OCI-LY7 (cell line): ENCODE measurements around the gene CMSS1. TPM values are rescaled to one million over a fixed set of nuclear protein-coding genes. Genes with fewer than 3 reads are reported as not detected.

ENCODE experiments used
- BruUV-seq: library from RNA; stranded (reverse); fragments of 400-500 nt; replicated peaks from 2 replicates; lab custom pipeline; 2021; lab: Mats Ljungman, UMichigan
- CTCF ChIA-PET: fragments of 300-600 bp; sonication (Branson Sonifier 250); formaldehyde crosslinking; loops from one replicate; lab custom pipeline; 2022; ENCODE audit warnings: antibody characterized with exemption; ENCODE audit not compliant: unreplicated experiment; lab: Charles Lee
- POLR2A ChIA-PET: fragments of 300-600 bp; sonication (Branson Sonifier 250); formaldehyde crosslinking; loops from one replicate; lab custom pipeline; 2022; ENCODE audit warnings: antibody characterized with exemption; lab: Charles Lee
- DNase-seq: peaks from one replicate; pipeline ENCODE4 v3.0.0-alpha.2; 2015; ENCODE audit warnings: low spot score
- H2AFZ ChIP-seq: fragments of 200-600 bp; sonication (generic), shearing (Covaris generic); 2 replicates; pipeline ENCODE4 v1.6.1; 2014; ENCODE audit warnings: mild to moderate bottlenecking, antibody characterized with exemption, low read length, moderate library complexity
- H3K27ac ChIP-seq: fragments of 200-600 bp; sonication (generic); 2 replicates; pipeline ENCODE4 v1.5.1; 2014; ENCODE audit warnings: mixed run types, low read depth, mild to moderate bottlenecking, moderate library complexity, low read length, inconsistent platforms; ENCODE audit not compliant: poor library complexity, severe bottlenecking
- H3K36me3 ChIP-seq: fragments of 200-600 bp; sonication (generic); 2 replicates; pipeline ENCODE4 v1.6.1; 2014; ENCODE audit warnings: mild to moderate bottlenecking, antibody characterized with exemption, low read length, moderate library complexity, mixed read lengths; ENCODE audit not compliant: insufficient read depth
- H3K4me1 ChIP-seq: fragments of 200-600 bp; sonication (generic); 2 replicates; pipeline ENCODE4 v1.5.1; 2014; ENCODE audit warnings: mild to moderate bottlenecking, low read length; ENCODE audit not compliant: insufficient read depth, poor library complexity, severe bottlenecking
- H3K4me2 ChIP-seq: fragments of 200-600 bp; sonication (generic); 2 replicates; pipeline ENCODE4 v1.6.1; 2014; ENCODE audit warnings: mild to moderate bottlenecking, low read length
- H3K4me3 ChIP-seq: fragments of 200-600 bp; sonication (generic); 2 replicates; pipeline ENCODE4 v1.5.1; 2014; ENCODE audit warnings: mild to moderate bottlenecking, low read depth, low read length; ENCODE audit not compliant: poor library complexity, severe bottlenecking
- H3K79me2 ChIP-seq: fragments of 200-600 bp; sonication (generic); 2 replicates; pipeline ENCODE4 v1.6.1; 2016; ENCODE audit warnings: low read depth, mild to moderate bottlenecking, low read length, moderate library complexity, mixed read lengths; ENCODE audit not compliant: insufficient read depth
- H3K9me2 ChIP-seq: fragments of 200-600 bp; sonication (generic); 2 replicates; pipeline ENCODE4 v1.6.1; 2016; ENCODE audit warnings: mild to moderate bottlenecking, low read length, mixed read lengths; ENCODE audit not compliant: insufficient read depth
- H3K9me3 ChIP-seq: fragments of 200-600 bp; sonication (generic); 2 replicates; pipeline ENCODE4 v1.6.1; 2014; ENCODE audit warnings: mild to moderate bottlenecking, mixed run types, low read length, mixed read lengths
- H4K20me1 ChIP-seq: fragments of 200-600 bp; sonication (generic); 2 replicates; pipeline ENCODE4 v1.6.1; 2014; ENCODE audit warnings: mild to moderate bottlenecking, antibody characterized with exemption, low read length, moderate library complexity, mixed read lengths; ENCODE audit not compliant: insufficient read depth
- EZH2phosphoT487 ChIP-seq: fragments of 200-600 bp; sonication (generic); IDR thresholded peaks from 2 replicates; pipeline ENCODE4 v1.6.1; 2018; ENCODE audit warnings: low read depth, borderline replicate concordance, mild to moderate bottlenecking, mixed run types, antibody characterized with exemption, low read length, moderate library complexity, mixed read lengths
- intact Hi-C: fragments of 100-400 bp; cut with micrococcal nuclease; formaldehyde crosslinking; loops from one replicate; pipeline ENCODE4 v1.10.0; 2022; ENCODE audit not compliant: unreplicated experiment
- total RNA-seq, 2 experiments: library from RNA; depleted of rRNA in 1 of 2; stranded (reverse); fragments of >200 nt in 1 of 2; shearing (Covaris generic) in 1 of 2; gene quantifications; 2 replicates each; pipeline ENCODE4 v1.2.3, GENCODE V29; 2014 to 2022
- TF ChIP-seq, protein P1 (sequence below): fragments of 200-600 bp; sonication (generic); conservative IDR thresholded peaks from 2 replicates; pipeline ENCODE4 v1.5.1; 2014; ENCODE audit warnings: mild to moderate bottlenecking, antibody characterized with exemption, low read length, moderate library complexity, mixed read lengths

The CMSS1 gene
- total RNA-seq, 2 experiments from 2014 or later: 25.7 to 46.6 TPM

DNA sequence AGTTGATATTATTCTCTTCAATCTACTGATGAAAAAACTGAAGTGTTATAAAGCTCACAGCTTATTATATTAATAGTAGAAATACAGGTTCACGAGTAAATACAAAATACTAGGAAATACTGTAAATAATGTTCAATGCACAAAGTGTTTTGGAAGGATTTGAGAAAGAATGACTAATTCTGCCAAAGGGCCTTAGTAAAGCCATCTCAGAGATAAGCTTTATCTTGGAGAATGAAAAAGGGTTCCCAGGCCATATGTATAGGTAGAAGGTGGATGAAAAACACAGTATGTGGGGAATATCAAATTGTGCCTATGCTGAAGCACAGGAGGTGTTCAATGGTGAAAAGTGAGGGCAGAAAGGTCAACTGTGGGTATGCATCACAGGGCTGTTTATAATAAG, 123.5 kb downstream of the CMSS1 start:
- no peak overlapping the region for H3K27ac ChIP-seq
- H3K36me3 ChIP-seq: no peaks in the 10 kb centered on the region
- CTCF ChIA-PET: no interaction called here
- H3K4me1 ChIP-seq: no peaks in the 10 kb centered on the region
- no peaks in the 10 kb centered on the region for H3K9me3 ChIP-seq
- H2AFZ ChIP-seq: no peak overlapping the region
- TF ChIP-seq, protein P1, sequence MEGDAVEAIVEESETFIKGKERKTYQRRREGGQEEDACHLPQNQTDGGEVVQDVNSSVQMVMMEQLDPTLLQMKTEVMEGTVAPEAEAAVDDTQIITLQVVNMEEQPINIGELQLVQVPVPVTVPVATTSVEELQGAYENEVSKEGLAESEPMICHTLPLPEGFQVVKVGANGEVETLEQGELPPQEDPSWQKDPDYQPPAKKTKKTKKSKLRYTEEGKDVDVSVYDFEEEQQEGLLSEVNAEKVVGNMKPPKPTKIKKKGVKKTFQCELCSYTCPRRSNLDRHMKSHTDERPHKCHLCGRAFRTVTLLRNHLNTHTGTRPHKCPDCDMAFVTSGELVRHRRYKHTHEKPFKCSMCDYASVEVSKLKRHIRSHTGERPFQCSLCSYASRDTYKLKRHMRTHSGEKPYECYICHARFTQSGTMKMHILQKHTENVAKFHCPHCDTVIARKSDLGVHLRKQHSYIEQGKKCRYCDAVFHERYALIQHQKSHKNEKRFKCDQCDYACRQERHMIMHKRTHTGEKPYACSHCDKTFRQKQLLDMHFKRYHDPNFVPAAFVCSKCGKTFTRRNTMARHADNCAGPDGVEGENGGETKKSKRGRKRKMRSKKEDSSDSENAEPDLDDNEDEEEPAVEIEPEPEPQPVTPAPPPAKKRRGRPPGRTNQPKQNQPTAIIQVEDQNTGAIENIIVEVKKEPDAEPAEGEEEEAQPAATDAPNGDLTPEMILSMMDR: no peak
- TF ChIP-seq EZH2phosphoT487: no peak
- intact Hi-C loops: no loop called here
- no peaks in the 10 kb centered on the region for H3K79me2 ChIP-seq
- no peak overlapping the region for H3K4me2 ChIP-seq
- no peak for DNase-seq
- POLR2A ChIA-PET: interaction anchor here (0.5 to 1.1 kb wide), 4 partner anchors 12 to 194 kb away, joined by 3 read pairs; no protein-coding TSS in a partner anchor
- H4K20me1 ChIP-seq: peaks cover 3% of the 10 kb centered on the region; the same call in 1 of the 2 replicates
- no peaks in the 10 kb centered on the region for H3K9me2 ChIP-seq
- H3K4me3 ChIP-seq: no peak overlapping the region
- no TSS peak for BruUV-seq

DNA sequence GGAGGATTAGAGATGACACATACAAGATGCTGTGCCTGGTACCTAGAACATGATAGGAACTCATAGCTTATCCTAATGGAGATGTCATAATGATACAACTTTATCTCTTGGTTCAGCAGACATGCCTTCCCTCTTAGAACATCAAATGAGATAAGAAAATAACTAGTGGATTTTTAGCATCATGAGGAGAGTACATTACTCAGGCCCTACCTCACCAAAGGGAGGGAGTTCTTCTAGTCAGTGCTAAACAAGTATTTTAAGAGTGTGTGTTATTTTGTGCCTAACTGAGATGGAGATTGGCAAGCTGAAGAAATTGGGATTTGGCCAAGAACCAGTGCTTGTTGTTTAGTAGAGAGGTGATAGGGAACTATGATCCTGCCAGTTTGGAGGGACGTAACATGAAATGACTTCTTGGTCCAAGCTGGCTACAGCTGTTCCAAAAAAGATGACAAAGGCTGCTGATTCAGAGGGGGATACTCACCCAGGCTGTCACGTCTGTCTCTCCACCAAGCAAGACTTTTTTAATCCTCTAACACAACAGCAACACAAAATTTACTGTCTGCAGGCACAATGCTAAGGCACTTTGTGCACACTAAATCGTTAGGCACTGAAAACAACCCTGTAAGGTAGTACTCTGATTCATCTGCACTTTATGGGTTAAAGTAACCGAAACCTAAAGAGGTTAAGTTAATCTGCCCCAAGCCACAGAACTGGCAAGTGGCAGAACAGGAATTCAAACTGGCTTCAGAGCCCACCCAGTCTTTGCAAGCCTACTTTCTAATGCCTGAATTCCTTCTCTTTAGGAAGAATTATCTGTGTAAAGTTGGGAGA, 126.5 kb downstream of the CMSS1 start:
- no peaks in the 10 kb centered on the region for H3K9me3 ChIP-seq
- H3K4me3 ChIP-seq: no peak overlapping the region
- H3K27ac ChIP-seq: no peak overlapping the region
- ChIA-PET CTCF (no interaction called here), POLR2A (interaction anchor here (0.7 to 1.2 kb wide), 2 partner anchors 13 to 14 kb away, joined by 3 read pairs; no protein-coding TSS in a partner anchor)
- H3K36me3 ChIP-seq: no peaks in the 10 kb centered on the region
- intact Hi-C loops: no loop called here
- peaks cover 3% of the 10 kb centered on the region; the same call in 1 of the 2 replicates for H4K20me1 ChIP-seq
- TF ChIP-seq, protein P1: no peak
- no peak for TF ChIP-seq EZH2phosphoT487
- H3K4me1 ChIP-seq: no peaks in the 10 kb centered on the region
- DNase-seq: no peak
- no TSS peak for BruUV-seq
- H2AFZ ChIP-seq: no peak overlapping the region
- no peaks in the 10 kb centered on the region for H3K9me2 ChIP-seq
- H3K4me2 ChIP-seq: no peak overlapping the region
- no peaks in the 10 kb centered on the region for H3K79me2 ChIP-seq
